HG02798 (cell line): ENCODE data around the gene KRT40.

Experiments used
- ATAC-seq: cut with Tn5 transposase; IDR thresholded peaks from one replicate; pipeline ENCODE4 v1.9.1; 2021; ENCODE audit warnings: mild to moderate bottlenecking; ENCODE audit not compliant: unreplicated experiment, poor library complexity

Gene KRT40

GRCh38 chr17:40984226-40984625 is at the start of gene KRT40:
Gene KRT40 (minus strand): TSS chr17:40984326. CDS start chr17:40984273, 53 bp downstream.
- no peak for ATAC-seq

DNA sequence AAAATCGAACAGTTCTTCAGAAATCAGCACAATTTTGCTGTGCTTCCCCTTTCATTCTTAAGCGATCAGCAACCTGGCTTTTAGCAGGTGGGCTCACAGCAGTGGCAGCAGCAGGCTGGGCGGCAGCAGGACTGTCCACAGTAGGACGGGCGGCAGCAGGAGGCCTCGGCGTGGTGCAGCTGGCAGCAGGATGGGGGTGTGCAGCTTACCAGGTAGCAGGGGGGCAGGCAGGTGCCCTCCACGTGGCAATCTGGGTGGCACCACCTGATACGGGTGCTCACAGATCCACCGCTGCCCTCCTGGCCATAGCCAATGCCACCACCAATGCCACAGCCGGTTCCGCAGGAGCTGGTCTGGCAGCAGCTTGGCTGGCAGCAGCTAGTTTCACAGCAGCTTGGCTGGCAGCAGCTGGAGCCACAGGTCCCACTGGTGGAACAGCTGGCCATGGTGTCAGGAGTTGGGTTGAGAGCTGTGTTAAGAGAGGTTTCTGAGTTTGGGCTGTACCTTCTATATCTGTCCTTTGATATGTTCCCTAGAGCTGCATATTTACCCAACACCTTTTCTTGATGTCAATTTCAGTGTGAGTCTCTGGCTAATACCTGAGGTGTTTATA is 45.6 kb upstream of the KRT40 start, which contains the start of gene KRTAP1-4:
Gene KRTAP1-4, minus strand, starts transcription at position 563 of the 613 bp plus-strand sequence. Its CDS starts 117 bp downstream, at position 446.
- ATAC-seq: no peak

- ATAC-seq: no peak
Measured at GRCh38 chr17:41026715-41027471, 42.8 kb upstream of the KRT40 start, which contains the start of gene KRTAP1-5. Gene KRTAP1-5 (minus strand): TSS chr17:41027208. CDS start chr17:41027155, 53 bp downstream.

GRCh38 chr17:41024697-41025096 is 40.6 kb upstream of the KRT40 start:
- ATAC-seq: no peak

DNA sequence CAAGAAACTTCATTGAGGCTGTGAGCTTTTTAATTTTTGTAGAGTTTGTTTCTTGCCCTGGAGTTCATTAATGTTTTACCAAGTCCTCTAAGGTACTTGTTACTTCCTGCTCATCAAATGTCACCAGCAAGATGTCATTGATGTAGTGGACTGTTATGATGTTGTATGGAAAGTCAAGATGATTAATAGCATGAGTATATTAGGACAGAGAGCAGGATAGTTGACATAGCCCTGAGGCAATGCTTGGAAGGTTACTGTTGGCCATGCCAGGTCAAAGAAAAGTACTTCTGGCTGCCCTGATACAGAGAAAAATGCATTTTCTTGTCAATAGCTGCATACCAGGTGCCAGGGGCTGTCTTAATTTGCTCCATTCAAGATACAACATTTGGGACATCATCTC is 36.2 kb upstream of the KRT40 start:
- no peak for ATAC-seq

- ATAC-seq: no peak
Measured at GRCh38 chr17:41019415-41019814, 35.3 kb upstream of the KRT40 start.

DNA sequence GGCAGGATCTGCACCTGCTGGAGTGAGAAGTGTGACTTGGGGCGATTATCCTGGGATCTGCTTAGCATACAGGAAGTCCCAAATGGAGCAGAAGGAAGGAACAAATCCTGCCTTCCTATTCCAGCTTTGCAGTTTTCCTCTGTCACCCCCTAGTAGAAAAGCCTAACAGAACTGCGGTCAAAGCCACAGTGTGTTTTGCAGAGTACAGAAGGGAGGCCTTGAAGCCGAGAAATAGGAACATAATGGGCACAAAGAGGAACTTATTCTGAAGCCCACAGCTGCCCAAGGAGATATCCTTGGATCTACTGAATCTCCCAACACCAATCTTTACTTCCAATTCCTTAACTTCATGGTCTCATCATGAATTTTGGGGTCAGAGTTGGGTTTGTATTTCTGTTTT is 34.4 kb upstream of the KRT40 start:
- ATAC-seq: no peak

DNA sequence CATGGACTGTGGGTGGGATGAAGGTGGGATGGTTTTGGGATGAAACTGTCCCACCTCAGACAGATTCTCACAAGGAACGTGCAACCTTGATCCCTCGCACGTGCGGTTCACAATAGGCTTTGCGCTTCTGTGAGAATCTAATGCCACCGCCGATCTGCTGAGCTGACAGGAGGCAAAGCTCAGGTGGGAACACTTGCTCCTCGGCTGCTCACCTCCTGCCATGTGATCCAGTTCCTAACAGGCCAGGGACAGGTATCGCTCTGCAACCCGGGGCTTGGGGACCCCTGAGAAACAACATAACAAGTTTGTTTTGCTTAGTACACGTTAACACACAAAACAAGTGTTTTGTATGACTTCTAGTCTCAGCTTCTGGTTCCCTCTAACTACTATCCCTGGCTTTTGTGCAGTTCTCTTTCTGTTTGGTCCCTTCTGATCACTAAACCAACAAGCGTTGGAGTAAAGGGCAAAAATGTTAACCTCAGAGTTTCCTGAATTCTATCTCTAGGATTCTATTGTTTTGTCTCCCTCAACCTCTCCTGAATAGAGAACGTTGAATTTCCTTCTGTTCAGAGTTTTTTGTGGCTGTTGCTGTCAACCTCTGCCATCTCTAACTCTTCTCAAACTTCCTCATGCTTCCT is 32.6 kb upstream of the KRT40 start:
- ATAC-seq: no peak

DNA sequence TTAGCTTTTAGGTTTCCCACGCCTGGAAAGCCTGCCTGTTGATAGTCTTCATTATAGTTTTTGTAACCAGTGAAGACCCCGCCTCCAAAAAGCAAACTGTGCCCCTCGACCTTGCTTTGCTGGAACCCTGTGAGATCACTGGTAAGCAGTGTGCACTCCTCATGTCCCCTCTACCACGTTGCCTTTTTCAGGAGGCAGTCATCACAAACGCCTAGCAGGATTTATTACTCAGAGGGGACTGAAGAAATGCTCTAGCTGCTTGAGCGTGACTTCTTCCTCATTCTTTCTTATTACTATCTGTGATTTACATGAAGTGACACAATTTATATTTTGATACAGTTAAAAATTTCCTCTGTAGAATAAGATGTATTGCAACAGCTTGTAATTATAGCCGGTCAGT is 31.3 kb upstream of the KRT40 start:
- no peak for ATAC-seq

GRCh38 chr17:41013606-41014005 is 29.5 kb upstream of the KRT40 start:
- no peak for ATAC-seq

DNA sequence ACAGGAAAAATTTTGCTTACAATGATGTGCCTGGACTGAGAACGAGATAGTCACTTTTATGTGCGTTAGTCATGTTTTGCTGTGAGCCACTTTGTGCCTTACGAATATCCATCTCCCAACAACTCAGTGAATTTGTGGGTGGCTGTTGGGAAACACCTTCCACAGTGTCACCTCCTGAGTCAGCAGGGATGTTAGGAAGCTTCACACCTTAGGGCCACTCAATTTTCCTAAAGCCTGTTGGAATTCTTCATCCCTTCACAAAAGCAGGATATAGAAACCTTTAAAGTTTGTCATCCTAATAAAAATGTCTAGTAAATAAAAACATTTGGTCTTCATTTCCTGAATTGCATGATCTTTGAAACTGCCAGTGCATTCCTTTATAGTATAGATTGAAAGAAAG is 29.1 kb upstream of the KRT40 start:
- ATAC-seq: no peak

DNA sequence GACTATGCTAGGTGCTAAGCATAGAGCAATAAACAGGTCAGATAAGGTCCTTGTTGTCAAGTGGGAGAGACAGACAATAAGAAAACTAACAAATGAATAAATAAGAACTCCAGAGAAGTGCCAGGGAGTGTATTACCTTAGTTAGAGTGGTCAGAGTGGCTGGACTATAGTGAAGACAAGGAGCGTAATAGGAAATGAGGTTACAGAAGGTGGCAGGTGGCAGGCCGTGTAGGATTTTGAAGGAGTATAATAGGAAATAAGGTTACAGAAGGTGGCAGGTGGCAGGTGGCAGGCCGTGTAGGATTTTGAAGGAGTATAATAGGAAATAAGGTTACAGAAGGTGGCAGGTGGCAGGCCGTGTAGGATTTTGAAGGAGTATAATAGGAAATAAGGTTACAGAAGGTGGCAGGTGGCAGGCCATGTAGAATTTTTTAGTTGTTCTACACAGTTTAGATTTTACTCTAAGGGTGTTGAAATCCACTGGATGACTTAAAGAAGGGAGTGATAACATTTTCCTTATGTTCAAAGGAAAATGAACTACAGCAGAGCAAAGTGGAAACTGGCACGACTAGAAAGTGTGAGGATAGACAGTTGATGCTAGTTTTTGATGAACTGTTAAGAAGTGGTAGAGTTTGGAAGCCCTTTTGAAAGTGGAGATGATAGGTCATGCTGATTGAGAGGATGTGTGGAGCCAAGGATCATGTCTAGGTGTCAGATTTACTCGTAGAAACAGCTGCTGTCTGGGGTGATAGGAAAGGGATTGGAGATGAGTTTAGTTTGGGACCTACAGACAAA is 28.4 kb upstream of the KRT40 start:
- ATAC-seq: no peak

DNA sequence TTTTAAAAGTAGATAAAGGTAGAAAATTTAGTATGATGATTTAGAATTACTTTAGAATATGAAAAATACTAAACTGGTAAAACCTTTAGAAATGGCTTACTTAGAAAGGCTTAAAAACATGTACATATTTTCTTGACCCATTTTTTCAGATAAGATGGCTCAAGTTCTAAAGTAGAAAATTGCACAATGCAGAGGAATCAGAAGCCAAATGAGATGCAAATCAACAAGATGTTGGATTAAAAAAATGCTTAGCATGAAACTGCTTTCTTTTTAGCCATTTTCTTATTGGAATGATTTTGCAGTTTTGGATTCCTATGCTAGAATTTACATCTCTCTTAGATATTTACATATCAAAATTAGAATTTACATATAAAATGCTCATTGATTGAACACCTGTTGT is 26.3 kb upstream of the KRT40 start:
- no peak for ATAC-seq

DNA sequence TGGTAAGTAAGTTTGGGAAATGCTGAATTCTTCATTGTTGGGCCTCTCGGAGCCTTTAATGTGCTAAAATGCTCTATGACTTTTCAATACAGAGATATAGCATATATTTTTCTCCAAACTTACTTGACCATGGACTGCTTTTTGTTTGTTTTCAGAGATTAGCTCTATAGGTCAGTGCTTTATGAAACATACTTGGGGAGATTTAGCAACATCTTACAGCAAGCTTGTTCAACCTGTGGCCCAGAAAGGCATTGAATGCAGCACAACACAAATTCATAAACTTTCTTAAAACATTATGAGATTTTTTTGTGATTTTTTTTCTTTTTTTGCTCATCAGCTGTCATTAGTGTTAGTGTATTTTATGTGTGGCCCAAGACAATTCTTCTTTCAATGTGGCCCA is 25.8 kb upstream of the KRT40 start:
- ATAC-seq: no peak

GRCh38 chr17:41009301-41009760 is 25.2 kb upstream of the KRT40 start:
- ATAC-seq: no peak

DNA sequence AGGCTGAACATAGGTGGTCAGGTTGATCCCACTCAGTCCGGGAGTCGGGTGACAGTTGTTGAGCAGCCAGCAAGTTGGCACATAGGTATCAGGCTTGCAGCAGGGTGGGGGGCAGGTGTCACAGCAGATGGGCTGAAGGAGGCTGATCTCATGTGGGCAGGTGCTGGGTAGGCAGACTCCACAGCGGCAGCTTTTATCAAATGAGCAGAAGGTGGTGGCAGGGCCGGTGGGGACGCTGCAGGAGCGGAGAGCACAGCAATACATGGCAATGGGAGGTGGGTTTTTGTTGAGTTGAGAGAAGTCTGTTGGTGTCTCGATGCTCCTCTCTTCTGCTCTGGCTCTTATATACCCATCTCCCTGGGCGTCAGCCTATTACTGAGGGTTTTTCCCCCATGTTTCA is 24.7 kb upstream of the KRT40 start, which contains the start of gene KRTAP3-1:
Gene KRTAP3-1, minus strand, starts transcription at position 318 of the 400 bp plus-strand sequence. Its CDS starts 54 bp downstream, at position 264.
- no peak for ATAC-seq

GRCh38 chr17:41004397-41004796 is 20.3 kb upstream of the KRT40 start:
- no peak for ATAC-seq

DNA sequence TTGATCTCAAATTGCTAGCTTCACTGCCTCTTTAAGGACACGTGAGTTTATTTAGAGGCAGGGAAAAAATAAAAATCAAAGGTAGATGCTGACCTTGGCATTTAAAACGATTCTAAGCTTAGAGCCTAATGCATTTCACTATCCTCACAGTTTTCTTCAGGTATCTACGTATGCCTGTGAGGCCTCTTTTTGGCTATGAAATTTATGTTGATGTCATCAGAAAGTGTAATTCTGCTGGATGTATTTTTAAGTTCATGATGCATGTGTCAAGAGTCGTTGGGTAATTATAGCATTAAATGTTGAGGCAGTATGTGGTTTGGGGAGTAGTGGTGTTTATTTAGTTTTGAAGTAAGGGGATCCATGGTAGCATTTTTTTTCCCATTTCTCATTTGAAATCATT is 19.8 kb upstream of the KRT40 start:
- ATAC-seq: no peak

GRCh38 chr17:41002814-41003213 is 18.7 kb upstream of the KRT40 start:
- no peak for ATAC-seq

- no peak for ATAC-seq
Measured at GRCh38 chr17:41001795-41002194, 17.7 kb upstream of the KRT40 start.
